ENCODE data around the gene DET1.

DET1 gene

DNA sequence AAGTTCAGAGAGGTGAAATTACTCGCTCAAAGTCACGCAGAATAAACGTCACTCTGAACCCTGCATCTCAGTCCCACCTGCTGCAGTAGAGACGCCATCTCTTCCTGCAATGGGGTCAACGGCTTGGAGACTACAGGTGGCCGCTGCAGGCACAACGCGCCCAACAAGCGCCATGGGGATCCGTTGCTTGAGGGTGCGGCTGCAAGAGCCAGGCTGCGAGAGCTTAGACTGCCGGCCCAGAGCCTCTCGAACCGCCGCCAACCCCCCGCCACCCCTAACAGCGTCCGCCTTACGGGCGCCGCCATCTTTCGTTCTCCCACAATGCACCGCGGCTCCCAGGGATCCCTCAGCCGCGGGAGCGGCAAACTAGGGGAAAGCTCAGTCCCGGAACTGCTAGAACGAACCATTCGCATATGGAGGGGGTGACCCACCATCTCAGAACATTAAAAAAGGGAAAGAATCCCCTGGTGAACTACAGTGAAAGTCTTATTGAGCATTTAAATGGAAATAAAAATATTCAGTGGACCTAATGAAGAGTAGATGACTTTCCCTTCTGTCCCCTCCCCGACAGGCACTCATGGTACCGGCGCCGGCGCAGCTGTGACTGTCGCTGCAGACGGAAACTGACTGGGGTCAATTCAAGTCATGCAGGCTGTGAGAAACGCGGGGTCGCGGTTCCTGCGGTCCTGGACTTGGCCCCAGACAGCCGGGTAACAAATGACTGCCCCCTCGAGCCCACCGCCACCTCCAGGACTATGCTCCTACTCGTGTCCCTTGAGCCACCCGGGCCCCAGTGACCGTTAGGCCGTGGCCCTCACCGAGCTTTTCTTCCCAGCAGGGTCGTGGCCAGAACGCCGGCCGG is 79.2 kb downstream of the DET1 start, which contains the start of the genes MRPL46 and MRPS11 (continued):
- TF ChIP-seq, protein P1, sequence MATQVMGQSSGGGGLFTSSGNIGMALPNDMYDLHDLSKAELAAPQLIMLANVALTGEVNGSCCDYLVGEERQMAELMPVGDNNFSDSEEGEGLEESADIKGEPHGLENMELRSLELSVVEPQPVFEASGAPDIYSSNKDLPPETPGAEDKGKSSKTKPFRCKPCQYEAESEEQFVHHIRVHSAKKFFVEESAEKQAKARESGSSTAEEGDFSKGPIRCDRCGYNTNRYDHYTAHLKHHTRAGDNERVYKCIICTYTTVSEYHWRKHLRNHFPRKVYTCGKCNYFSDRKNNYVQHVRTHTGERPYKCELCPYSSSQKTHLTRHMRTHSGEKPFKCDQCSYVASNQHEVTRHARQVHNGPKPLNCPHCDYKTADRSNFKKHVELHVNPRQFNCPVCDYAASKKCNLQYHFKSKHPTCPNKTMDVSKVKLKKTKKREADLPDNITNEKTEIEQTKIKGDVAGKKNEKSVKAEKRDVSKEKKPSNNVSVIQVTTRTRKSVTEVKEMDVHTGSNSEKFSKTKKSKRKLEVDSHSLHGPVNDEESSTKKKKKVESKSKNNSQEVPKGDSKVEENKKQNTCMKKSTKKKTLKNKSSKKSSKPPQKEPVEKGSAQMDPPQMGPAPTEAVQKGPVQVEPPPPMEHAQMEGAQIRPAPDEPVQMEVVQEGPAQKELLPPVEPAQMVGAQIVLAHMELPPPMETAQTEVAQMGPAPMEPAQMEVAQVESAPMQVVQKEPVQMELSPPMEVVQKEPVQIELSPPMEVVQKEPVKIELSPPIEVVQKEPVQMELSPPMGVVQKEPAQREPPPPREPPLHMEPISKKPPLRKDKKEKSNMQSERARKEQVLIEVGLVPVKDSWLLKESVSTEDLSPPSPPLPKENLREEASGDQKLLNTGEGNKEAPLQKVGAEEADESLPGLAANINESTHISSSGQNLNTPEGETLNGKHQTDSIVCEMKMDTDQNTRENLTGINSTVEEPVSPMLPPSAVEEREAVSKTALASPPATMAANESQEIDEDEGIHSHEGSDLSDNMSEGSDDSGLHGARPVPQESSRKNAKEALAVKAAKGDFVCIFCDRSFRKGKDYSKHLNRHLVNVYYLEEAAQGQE (tag by site-specific recombination; IDR thresholded peaks at IDR 0.05), result peak; percentile 10; the same call in 1 of the 2 replicates
- no peak for TF ChIP-seq ZNF658 (tag by site-specific recombination; IDR thresholded peaks at IDR 0.05)
- TF ChIP-seq, protein P2, sequence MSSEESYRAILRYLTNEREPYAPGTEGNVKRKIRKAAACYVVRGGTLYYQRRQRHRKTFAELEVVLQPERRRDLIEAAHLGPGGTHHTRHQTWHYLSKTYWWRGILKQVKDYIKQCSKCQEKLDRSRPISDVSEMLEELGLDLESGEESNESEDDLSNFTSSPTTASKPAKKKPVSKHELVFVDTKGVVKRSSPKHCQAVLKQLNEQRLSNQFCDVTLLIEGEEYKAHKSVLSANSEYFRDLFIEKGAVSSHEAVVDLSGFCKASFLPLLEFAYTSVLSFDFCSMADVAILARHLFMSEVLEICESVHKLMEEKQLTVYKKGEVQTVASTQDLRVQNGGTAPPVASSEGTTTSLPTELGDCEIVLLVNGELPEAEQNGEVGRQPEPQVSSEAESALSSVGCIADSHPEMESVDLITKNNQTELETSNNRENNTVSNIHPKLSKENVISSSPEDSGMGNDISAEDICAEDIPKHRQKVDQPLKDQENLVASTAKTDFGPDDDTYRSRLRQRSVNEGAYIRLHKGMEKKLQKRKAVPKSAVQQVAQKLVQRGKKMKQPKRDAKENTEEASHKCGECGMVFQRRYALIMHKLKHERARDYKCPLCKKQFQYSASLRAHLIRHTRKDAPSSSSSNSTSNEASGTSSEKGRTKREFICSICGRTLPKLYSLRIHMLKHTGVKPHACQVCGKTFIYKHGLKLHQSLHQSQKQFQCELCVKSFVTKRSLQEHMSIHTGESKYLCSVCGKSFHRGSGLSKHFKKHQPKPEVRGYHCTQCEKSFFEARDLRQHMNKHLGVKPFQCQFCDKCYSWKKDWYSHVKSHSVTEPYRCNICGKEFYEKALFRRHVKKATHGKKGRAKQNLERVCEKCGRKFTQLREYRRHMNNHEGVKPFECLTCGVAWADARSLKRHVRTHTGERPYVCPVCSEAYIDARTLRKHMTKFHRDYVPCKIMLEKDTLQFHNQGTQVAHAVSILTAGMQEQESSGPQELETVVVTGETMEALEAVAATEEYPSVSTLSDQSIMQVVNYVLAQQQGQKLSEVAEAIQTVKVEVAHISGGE (tag by site-specific recombination; conservative IDR thresholded peaks at IDR 0.05; ENCODE audit: low read depth), result peak; percentile 55
- peak; percentile 92 for TF ChIP-seq ZNF341 (tag by site-specific recombination; IDR thresholded peaks at IDR 0.05; ENCODE audit: low read depth)
- no peak for TF ChIP-seq HOXC10 (CRISPR knock-in tag; IDR thresholded peaks at IDR 0.05)
- TF ChIP-seq ZNF785 (tag by site-specific recombination; IDR thresholded peaks at IDR 0.05), result no peak
- TF ChIP-seq ZXDB (tag by site-specific recombination; IDR thresholded peaks at IDR 0.05), result peak; percentile 81; the same call in 1 of the 2 replicates
- TF ChIP-seq ZNF214 (tag by site-specific recombination; IDR thresholded peaks at IDR 0.05; ENCODE audit: borderline replicate concordance), result no peak
- no peak for TF ChIP-seq ZNF48 (tag by site-specific recombination; IDR thresholded peaks at IDR 0.05)
- peak; percentile 88 for TF ChIP-seq ZBTB20 (tag by site-specific recombination; IDR thresholded peaks at IDR 0.05)
- no peak for TF ChIP-seq ZFP41 (tag by site-specific recombination; IDR thresholded peaks at IDR 0.05; ENCODE audit: borderline replicate concordance)
- no peak for TF ChIP-seq ZNF155 (tag by site-specific recombination; IDR thresholded peaks at IDR 0.05)
- no peak; the same call in 1 of the 2 replicates for TF ChIP-seq ZNF184 (tag by site-specific recombination; IDR thresholded peaks at IDR 0.05)
- TF ChIP-seq ZNF670 (tag by site-specific recombination; IDR thresholded peaks at IDR 0.05; ENCODE audit: low read depth), result no peak
- TF ChIP-seq ZNF169 (tag by site-specific recombination; IDR thresholded peaks at IDR 0.05), result no peak
- TF ChIP-seq ZBTB48 (tag by site-specific recombination; IDR thresholded peaks at IDR 0.05), result peak; percentile 96
- TF ChIP-seq ZNF23 (tag by site-specific recombination; IDR thresholded peaks at IDR 0.05; ENCODE audit: borderline replicate concordance), result no peak
- TF ChIP-seq ZNF394 (tag by site-specific recombination; IDR thresholded peaks at IDR 0.05; ENCODE audit: borderline replicate concordance), result peak; percentile 50; the same call in 1 of the 2 replicates
- no peak for TF ChIP-seq ZNF514 (tag by site-specific recombination; IDR thresholded peaks at IDR 0.05)
- TF ChIP-seq MEIS1 (CRISPR knock-in tag; IDR thresholded peaks at IDR 0.05; ENCODE audit: borderline replicate concordance), result no peak
- peak; percentile 98 for TF ChIP-seq SCRT2 (tag by site-specific recombination; IDR thresholded peaks at IDR 0.05)
- TF ChIP-seq, protein P3, sequence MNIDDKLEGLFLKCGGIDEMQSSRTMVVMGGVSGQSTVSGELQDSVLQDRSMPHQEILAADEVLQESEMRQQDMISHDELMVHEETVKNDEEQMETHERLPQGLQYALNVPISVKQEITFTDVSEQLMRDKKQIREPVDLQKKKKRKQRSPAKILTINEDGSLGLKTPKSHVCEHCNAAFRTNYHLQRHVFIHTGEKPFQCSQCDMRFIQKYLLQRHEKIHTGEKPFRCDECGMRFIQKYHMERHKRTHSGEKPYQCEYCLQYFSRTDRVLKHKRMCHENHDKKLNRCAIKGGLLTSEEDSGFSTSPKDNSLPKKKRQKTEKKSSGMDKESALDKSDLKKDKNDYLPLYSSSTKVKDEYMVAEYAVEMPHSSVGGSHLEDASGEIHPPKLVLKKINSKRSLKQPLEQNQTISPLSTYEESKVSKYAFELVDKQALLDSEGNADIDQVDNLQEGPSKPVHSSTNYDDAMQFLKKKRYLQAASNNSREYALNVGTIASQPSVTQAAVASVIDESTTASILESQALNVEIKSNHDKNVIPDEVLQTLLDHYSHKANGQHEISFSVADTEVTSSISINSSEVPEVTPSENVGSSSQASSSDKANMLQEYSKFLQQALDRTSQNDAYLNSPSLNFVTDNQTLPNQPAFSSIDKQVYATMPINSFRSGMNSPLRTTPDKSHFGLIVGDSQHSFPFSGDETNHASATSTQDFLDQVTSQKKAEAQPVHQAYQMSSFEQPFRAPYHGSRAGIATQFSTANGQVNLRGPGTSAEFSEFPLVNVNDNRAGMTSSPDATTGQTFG (tag by site-specific recombination; IDR thresholded peaks at IDR 0.05; ENCODE audit: borderline replicate concordance), result no peak
- TF ChIP-seq ZNF416 (tag by site-specific recombination; IDR thresholded peaks at IDR 0.05), result no peak
- TF ChIP-seq, protein P4, sequence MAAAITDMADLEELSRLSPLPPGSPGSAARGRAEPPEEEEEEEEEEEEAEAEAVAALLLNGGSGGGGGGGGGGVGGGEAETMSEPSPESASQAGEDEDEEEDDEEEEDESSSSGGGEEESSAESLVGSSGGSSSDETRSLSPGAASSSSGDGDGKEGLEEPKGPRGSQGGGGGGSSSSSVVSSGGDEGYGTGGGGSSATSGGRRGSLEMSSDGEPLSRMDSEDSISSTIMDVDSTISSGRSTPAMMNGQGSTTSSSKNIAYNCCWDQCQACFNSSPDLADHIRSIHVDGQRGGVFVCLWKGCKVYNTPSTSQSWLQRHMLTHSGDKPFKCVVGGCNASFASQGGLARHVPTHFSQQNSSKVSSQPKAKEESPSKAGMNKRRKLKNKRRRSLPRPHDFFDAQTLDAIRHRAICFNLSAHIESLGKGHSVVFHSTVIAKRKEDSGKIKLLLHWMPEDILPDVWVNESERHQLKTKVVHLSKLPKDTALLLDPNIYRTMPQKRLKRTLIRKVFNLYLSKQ (tag by site-specific recombination; IDR thresholded peaks at IDR 0.05; ENCODE audit: borderline replicate concordance), result no peak
- no peak for TF ChIP-seq ZNF211 (tag by site-specific recombination; IDR thresholded peaks at IDR 0.05; ENCODE audit: low read depth)

All from HEK293 (cell line).